ENCODE data around the gene DGKB. TPM values are rescaled to one million over a fixed set of nuclear protein-coding genes. Genes with fewer than 3 reads are reported as not detected.

DGKB gene
- total RNA-seq, 1 donor, result not detected

DNA sequence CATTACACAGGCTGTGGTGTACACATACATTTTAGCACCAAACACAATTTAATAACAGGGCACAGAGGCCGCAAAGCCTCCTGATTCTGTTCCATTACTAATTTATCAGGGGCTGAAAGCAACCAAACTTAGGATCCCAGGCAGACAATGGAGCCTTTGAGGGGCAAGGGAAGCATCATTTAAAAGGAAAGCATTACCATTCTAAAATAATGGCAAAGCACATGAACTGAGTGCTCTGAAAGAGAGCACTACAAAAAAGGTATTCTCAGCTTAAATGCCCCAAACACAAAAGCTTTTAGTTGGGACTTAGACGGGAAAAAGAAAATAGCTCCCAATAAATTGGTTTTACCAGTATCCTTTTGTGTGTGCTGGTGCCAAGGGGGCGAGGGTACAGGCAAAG lies 631.1 kb downstream of the DGKB start:
- H3K4me3 ChIP-seq (ENCODE audit: low read depth, low read length), result no peak overlapping the region
- DNase-seq (ENCODE audit: low read depth), result no peak
- TF ChIP-seq, protein P1, sequence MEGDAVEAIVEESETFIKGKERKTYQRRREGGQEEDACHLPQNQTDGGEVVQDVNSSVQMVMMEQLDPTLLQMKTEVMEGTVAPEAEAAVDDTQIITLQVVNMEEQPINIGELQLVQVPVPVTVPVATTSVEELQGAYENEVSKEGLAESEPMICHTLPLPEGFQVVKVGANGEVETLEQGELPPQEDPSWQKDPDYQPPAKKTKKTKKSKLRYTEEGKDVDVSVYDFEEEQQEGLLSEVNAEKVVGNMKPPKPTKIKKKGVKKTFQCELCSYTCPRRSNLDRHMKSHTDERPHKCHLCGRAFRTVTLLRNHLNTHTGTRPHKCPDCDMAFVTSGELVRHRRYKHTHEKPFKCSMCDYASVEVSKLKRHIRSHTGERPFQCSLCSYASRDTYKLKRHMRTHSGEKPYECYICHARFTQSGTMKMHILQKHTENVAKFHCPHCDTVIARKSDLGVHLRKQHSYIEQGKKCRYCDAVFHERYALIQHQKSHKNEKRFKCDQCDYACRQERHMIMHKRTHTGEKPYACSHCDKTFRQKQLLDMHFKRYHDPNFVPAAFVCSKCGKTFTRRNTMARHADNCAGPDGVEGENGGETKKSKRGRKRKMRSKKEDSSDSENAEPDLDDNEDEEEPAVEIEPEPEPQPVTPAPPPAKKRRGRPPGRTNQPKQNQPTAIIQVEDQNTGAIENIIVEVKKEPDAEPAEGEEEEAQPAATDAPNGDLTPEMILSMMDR (IDR thresholded peaks at IDR 0.05; ENCODE audit: insufficient read depth, low read depth, low read length), result no peak

DNA sequence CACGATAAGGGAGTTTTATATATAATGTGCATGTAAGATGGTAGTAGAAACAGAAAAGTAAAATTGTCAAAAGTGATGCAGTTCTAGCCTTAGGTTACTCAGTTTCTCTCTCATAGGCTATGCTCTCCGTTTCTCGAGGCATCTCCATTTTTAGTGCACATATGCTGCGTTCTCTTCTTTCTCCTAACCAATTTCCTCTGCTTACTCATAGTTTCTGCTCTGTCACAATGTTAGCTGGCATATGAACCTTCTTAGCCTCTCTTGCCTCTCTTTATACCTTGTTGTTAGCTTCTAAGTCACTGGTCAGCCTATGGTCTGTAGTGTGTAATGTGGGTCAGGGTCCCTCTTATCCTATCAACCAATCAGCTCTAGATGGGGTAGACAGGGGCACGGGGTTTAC lies 632.5 kb downstream of the DGKB start:
- TF ChIP-seq, protein P1 (IDR thresholded peaks at IDR 0.05; ENCODE audit: insufficient read depth, low read depth, low read length), result no peak
- no peak overlapping the region for H3K4me3 ChIP-seq (ENCODE audit: low read depth, low read length)
- no peak for DNase-seq (ENCODE audit: low read depth)

DNA sequence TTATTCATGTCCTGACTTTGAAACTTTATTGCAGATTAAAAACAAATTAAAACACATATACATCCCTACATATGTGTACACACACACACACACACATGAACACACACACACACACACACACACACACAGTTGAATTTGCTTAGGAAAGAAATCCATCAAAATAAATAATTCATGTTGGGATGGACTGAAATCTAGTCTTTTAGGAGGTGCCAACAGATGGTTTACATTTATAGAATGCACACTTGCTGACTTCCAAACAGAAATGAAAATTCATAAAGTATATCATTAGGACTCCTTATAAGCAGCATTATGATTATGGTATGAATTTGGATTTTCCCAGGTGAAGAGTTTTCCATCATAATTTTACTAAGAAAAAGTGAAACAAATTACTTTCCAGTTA lies 642.5 kb downstream of the DGKB start:
- H3K4me3 ChIP-seq (ENCODE audit: low read depth, low read length), result no peak overlapping the region
- no peak for DNase-seq (ENCODE audit: low read depth)
- TF ChIP-seq, protein P1 (IDR thresholded peaks at IDR 0.05; ENCODE audit: insufficient read depth, low read depth, low read length), result no peak

DNA sequence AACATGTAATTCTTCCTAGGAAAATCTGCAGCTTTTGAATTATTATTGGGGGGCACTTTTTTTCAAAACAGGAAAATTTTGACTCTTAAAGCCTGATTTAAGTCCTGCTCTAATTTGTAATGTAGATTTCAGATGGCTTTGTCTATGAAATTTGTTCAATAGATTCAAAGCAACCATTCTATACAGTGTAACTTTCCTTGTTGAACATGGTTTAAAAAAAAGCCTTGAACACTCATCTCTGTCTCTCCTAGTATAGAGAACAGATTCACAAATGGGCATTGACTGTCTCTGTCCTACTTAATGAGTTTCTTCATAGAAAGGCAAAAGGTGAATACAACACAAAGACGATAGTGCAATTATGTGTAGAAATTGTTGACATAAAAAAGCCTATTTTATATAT lies 643.7 kb downstream of the DGKB start:
- H3K4me3 ChIP-seq (ENCODE audit: low read depth, low read length), result no peak overlapping the region
- TF ChIP-seq, protein P1 (IDR thresholded peaks at IDR 0.05; ENCODE audit: insufficient read depth, low read depth, low read length), result no peak

DNA sequence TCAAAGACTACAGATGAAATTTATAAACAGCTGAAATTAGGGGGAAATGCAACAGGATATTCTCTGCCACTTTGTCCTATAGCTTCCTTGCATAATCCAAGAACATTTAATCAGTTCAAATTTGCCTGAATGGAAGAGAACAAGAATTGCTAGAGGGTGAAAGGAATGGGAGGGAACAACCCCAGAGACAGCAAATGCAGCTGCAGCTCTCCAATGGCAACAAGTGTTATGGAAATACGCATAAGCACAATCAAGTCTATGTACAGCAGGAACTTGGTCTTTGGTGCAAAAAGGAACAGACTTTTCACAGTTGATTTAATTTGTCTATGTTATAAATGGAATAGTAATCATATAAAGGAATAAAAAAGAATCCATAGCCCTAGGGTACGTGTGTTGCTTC lies 644.1 kb downstream of the DGKB start:
- DNase-seq (ENCODE audit: low read depth), result no peak

More for the DNA sequence above, 643.7 kb downstream of the DGKB start:
- no peak for DNase-seq (ENCODE audit: low read depth)

DNA sequence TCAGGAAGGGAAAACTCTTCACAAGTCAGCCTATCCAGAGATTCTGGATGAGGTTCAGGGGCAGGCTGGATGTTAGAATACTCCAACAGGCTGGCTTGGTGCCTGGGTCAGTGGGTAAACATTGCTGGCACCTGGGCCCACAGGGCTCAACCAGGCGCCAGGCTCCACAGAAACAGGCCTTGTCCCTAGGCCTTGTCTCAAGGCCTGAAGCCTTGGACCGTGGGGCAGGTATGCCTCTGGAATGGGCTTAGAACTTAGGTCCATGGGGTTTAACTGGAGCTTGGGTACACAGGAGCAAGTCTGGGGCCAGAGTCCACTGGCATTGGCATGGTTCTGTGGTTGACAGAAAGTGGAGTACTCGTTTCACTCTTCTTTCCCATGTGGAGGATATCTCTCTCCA lies 650.1 kb downstream of the DGKB start:
- DNase-seq (ENCODE audit: low read depth), result no peak
- H3K4me3 ChIP-seq (ENCODE audit: low read depth, low read length), result no peak overlapping the region
- TF ChIP-seq, protein P1 (IDR thresholded peaks at IDR 0.05; ENCODE audit: insufficient read depth, low read depth, low read length), result no peak

More for the DNA sequence above, 644.1 kb downstream of the DGKB start:
- no peak overlapping the region for H3K4me3 ChIP-seq (ENCODE audit: low read depth, low read length)
- TF ChIP-seq, protein P1 (IDR thresholded peaks at IDR 0.05; ENCODE audit: insufficient read depth, low read depth, low read length), result no peak

DNA sequence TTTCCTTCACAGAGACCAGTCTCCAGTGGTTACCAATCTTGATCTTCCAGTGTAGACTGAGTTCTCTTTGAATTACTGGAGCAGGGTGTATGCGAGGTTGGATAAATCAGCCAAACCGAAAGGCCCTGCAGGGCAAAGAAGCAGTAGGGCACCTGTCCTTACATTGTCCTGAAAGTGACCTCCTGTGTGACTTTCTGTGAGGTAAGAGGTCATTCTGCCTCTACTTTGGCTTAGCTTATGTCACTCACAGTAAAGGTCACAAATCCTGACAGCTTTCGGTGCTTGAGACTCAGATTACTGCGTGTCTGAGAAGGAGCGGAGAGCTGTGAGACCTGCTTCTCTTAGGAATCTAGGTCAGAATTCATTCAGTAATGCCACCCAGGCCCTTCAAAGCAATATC lies 660.4 kb downstream of the DGKB start:
- no peak for DNase-seq (ENCODE audit: low read depth)

More for the DNA sequence above, 660.4 kb downstream of the DGKB start:
- H3K4me3 ChIP-seq (ENCODE audit: low read depth, low read length), result no peak overlapping the region
- TF ChIP-seq, protein P1 (IDR thresholded peaks at IDR 0.05; ENCODE audit: insufficient read depth, low read depth, low read length), result no peak

All from fibroblast of villous mesenchyme (primary cell).